GM21515 (cell line): Measurements from ENCODE around the gene F2.

Experiments
- ATAC-seq: cut with Tn5 transposase; IDR thresholded peaks from one replicate; pipeline ENCODE4 v1.9.1; 2021; ENCODE audit not compliant: unreplicated experiment

The F2 gene

DNA sequence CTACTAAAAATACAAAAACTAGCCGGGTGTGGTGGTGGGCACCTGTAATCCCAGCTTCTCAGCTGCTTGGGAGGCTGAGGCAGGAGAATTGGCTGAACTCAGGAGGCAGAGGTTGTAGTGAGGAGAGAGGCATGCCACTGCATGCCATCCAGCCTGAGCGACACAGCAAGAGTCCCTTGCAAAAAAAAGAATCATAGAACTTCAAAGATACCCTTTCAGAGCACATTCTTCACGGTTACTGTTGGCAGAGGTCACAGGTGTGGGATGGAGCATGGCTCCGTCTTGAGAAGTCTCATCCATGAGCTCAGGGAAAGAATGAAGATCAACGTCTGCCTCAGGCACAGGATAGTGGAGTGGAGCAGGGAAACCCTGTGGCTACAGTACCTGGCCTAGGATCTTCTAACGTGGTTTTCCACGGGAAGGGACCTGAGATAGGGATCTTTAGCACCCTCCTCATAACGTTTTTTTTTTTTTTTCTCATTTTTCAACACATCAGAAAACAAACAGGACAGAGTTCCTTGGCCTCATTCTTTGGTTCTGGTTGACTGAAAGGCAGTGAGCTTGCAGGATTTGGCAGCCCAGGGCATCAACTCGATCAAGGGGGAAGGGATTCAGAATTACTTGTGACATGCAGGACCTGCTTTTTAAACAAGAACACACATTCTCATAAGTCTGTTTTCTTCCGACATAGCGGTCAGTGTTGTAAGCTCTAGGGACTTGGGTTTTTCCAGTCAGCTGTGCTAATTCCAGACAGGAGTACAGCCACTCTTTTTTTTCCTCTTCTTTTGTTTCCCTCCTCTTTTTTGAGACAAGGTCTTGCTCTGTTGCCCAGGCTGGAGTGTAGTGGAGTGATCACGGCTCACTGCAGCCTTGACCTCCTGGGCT lies 22.8 kb downstream of the F2 start:
- no peak for ATAC-seq

DNA sequence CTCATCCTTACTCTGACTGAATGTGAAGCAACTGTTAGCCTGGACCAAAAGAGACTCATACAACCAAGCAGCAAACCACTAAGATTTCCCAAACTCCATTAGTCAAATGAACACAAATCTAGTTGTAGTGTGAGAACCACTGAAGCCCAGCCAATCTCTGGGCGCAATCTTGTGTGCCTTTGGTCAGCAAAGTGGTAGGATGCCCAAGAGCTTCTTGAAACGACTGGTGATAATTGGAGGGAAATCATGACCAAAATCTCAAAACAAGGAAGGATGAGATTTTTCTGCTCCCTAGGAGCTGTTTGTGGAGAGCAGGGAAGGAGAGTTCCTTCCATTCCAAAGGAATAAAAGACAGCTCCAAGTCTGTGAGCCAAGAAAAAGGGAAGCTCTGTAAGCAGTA lies 24.0 kb downstream of the F2 start:
- no peak for ATAC-seq

DNA sequence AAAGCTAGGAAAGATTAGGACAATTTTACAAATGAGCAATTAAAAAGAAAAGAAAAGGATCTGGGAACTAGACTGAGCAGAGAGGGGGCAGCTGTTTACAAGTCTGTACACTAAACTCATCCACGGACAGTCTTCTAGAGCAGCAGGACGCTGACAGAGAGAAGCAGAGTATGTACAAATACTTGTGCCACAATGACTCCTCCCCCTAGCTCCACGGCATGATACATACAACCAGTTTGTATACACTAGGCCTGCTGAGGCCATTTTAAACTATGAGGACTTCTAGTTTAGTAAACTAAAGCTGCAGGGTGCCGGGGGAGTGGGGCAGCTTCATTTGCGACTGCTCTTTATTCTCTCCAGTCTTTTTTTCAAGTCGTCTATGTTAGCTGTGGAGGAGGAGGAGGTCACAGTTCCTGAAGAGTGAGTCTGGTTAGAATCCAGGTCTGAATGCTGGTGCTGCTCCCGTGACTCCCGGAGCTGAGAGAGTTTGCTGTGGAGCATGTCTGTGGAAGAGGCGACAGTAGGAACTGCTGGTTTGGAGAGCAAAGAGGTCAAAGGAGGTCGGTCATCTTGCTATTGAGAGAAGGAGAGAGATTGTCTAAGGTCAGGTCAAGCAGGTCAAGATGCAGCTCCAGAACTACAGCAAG lies 24.8 kb downstream of the F2 start:
- no peak for ATAC-seq

DNA sequence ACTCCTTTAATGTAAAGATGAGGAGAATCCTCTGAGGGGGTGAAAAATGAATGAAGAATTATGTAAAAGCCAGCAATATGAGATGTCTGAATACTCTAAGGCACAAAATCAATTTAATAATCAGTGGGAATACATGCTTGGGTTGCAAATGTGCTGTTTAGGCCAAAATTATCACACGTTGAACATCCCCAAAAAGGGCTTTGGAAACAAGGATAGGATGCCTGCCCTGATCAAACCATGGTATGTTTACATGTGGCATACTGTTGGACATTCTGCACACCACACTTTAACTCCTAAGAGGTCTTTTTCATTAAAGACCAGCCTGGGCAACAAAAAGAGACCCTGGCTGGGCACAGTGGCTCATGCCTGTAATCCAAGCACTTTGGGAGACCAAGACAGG lies 26.3 kb downstream of the F2 start:
- no peak for ATAC-seq

DNA sequence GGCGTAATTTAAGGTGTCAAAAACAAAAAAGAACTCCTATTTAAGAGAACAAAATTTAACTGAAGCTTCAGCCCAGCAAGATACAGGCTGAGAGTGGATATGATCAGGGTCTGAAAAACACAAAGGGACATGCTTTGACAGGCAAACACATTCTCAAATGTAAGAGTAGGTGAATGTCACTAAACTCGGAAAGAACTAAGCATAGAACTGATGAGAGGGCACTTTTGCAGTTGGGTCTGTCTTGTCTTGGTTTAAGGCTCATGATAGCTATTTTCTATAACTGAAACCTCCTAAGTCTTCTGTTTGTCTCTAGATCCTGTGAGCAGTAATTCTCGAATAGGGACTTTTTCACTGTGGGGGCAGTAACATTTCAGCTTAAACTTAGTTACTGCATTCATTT lies 27.0 kb downstream of the F2 start:
- ATAC-seq, result no peak

DNA sequence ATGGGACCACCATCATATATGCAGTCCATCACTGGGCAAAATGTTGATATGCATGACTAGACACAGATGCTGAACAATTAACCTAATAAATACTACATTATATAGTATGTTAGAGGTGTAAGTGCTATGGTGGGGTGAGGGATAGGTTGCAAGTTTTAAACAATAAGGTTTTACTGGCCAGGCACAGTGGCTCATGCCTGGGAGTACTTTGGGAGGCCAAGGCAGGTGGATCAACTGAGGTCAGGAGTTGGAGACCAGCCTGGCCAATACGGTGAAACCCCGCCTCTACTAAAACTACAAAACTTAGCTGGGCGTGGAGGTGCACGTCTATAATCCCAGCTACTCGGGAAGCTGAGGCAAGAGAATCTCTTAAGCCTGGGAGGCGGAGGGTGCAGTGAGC lies 28.1 kb downstream of the F2 start:
- ATAC-seq, result no peak

DNA sequence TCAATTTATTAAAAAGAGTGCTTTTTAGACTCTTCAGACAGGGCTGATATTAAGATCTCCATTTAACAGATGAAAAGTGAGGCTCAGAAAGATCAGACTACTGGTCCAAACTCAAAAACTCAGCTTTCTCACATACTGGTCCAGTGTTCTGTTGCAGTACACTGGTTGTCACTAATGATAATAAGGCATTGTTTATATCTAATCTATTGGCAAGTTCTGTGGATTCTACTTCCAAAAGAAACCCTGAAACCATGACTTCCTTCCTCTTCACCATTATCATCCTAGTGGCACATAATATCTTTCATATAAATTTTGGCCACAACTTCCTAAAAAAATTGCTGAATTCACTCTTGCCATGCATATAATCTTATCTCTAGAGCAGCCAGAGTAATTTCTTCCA lies 36.9 kb downstream of the F2 start:
- ATAC-seq, result no peak

DNA sequence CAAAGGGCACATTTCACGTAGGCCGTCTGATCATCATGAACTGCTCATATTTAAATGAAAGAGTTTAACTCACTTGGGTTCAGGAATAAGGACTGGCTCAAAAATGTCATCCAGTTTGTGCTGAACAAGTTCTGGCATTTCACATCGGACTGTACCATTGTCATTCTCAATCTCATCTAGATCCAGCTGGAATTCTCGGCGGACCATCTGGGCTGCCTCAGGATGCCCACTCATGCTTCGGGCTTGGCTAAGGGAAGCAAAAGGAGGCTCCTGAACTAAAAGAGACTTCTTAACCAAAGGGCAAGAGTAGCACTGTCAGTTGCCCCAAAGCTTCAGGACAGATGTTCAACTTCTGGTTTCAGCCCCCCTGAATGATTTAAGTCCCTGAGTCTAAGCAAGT lies 40.2 kb downstream of the F2 start:
- no peak for ATAC-seq

DNA sequence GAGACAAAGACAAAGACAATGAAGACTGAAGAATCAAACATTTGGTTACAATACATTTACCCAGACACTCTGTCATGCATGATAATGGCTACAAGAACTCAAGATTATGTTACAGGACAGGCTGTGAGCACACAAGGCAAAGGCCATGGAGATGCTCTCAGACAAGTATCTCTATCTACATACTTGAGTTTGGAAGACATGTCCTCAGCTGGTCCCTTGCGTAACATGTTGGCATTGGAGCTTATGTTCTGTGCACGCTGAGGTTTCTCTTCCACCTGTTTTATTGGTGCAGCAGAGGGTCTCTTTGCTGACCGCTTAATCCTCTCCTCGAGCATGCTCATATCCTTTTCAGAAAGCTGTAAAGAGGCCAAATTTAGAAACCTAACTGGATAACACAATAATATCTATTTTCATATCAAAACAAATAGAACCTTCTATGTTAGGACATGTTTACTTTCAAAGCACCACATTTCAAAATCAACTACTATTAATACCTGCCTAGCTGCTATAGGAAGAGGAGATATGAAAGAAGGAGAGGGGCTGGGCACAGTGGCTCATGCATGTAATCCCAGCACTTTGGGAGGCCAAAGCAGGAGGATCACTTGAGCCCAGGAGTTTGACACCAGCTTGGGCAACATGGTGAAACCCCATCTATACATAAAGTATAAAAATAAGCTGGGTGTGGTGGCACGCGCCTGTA lies 41.6 kb downstream of the F2 start:
- no peak for ATAC-seq

DNA sequence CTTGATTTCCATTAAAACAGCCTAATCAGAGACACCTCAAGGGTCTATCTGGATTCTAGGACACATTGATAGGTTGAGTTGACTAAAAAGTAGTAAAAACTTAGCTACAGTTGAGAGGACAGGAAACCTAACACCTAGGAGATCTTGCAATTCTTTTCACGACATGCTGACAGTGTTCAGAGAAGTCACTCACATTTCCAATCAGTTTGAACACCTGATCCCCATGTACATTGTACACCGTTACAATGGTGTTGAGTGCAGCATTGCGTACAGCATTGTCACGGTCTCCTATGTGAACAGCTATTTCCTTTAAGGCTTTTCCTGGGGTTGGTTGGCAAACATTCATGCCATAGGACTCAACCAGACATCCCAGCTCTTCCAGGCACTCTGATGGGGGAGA lies 42.8 kb downstream of the F2 start:
- ATAC-seq, result no peak

DNA sequence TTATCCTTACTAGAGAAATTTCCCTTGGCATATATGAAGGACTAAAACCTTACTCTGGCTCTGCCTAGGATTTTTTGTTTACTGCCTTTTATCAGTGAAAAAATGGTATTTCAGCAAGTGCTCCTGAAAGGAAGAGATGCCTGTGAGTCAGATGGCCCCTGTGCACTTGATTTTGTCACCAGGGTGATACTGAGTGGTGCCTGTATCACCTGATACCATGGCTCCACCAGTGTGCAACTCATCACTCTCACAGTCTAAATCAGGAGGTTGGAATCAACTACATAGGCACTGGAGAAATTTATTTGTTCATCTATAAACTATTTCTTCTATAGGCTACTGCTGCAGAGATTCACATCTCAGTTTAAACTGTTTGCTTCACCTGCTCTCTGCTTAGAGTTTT lies 43.2 kb downstream of the F2 start:
- ATAC-seq, result no peak

DNA sequence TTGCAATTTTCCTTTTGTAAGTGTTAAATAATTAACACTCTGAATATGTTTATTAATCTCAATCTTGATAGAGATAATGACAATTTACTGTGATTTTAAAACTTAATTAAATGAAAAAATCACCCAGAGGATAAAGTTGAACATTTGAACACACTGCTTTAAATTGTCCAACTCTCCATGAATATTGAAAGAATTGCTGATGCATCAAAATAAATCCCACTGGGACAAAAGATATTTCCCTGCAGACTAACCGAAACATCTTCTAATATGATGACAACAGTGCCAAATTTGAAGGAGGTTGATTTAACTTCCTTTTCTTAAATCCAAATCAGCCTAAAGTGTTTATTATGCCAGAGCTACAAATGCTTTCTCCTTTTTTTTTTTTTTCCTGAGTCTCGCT lies 47.6 kb downstream of the F2 start:
- ATAC-seq, result no peak

DNA sequence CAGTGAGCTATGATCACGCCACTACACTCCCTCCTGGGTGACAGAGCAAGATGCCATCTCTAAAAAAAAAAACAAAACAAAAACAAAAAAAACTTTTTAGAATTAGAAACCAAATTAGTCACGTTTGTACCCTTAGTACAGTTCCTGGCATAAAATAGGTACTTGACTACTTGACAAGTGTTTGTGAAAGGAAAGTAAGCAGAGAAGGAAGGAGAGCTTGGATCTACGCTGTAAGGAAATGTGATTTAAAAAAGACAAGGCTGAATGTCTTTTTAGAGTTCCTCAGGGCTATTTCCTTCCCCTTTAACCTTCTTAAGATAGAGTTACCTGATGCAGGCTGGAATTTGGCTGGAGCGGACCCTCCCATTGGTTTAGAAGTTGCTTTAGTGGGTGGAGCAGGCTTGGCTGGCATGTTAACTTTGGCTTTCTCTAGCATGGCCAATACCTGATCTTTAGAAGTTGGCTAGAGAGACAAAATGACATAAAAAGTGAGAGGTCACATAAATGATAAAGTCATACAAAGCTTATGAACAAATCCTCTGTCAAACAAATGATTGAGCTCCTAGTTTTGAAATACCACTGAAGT lies 50.7 kb downstream of the F2 start:
- ATAC-seq, result no peak

DNA sequence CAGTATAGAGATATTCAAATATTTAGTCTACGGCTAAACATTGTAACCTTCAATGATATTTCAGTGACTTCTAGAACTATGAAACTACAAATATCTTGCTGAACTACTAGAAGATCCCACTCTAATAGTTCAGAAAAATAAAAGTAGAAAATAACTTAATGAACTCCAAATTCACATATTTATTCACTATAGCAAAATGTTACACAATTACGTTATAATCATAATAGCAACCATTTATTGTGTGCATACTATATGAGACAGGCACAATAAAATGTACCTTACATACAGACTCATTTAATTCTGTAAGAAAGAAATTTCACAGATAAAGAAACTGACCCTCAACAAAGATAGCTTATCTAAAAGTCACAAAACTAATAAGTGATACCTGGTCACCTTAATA lies 57.9 kb downstream of the F2 start:
- no peak for ATAC-seq

DNA sequence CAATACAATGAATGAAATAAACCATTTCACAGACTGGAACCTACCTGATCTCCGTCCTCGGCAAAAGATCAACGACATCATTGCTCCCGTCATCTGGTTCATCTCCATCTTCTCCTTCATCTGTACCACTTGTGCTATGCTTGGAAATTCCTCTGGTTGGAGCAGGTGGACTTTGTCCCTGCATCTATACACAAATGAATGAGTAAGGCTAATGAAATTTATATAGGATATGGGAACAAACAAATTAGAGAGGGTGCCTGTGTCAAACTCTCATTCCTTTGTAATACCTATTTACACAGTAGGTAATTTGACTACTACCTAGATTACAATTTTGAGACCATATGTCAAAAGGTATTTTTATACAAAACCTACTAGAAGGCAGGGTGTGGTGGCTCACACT lies 59.4 kb downstream of the F2 start:
- no peak for ATAC-seq
